Small intestine (tissue), 16 donors: Measurements from ENCODE around the gene NDUFA6. TPM values are rescaled to one million over a fixed set of nuclear protein-coding genes. Genes with fewer than 3 reads are reported as not detected.
A peak's percentile ranks its signal among the peaks of the same experiment; 100 is the strongest.
"Not testable (repeated sequence)": the region's sequence is repeated elsewhere in the genome, so short reads cannot be mapped to it uniquely, and the experiment has no call there.

Experiments
- DNase-seq, 2 donors: peaks; one replicate each; pipeline versions ENCODE4 v3.0.0 to v3.0.0-alpha.2; 2013
- FAIRE-seq: peaks from 2 replicates; lab custom pipeline; 2012; peaks lifted over from hg19 to GRCh38; lab: Jason Lieb, UNC
- H3K27ac ChIP-seq, 3 donors: one replicate each; pipeline ENCODE4 v1.5.1; 2013; ENCODE audit warnings: low read length in 2 of 3, mild to moderate bottlenecking in 2 of 3, control low read depth in 1 of 3, inconsistent platforms in 1 of 3, low read depth in 1 of 3, moderate library complexity in 1 of 3
- H3K27me3 ChIP-seq, 3 donors: one replicate each; pipeline ENCODE4 v1.6.1; 2013; ENCODE audit warnings: low read length in 3 of 3, inconsistent platforms in 1 of 3; ENCODE audit not compliant: control insufficient read depth in 3 of 3, insufficient read depth in 3 of 3
- H3K36me3 ChIP-seq, 3 donors: one replicate each; pipeline ENCODE4 v1.6.1; 2013; ENCODE audit warnings: low read length in 3 of 3, inconsistent platforms in 1 of 3, low read depth in 1 of 3, mild to moderate bottlenecking in 1 of 3, moderate library complexity in 1 of 3; ENCODE audit not compliant: control insufficient read depth in 3 of 3, insufficient read depth in 2 of 3
- H3K4me1 ChIP-seq, 3 donors: one replicate each; pipeline ENCODE4 v1.6.1; 2013; ENCODE audit warnings: low read length in 2 of 3, inconsistent platforms in 1 of 3, low read depth in 1 of 3, mild to moderate bottlenecking in 1 of 3, moderate library complexity in 1 of 3; ENCODE audit not compliant: control insufficient read depth in 3 of 3, insufficient read depth in 2 of 3
- H3K4me3 ChIP-seq, 3 donors: one replicate each; pipeline ENCODE4 v1.5.1; 2013; ENCODE audit warnings: low read length in 3 of 3, control low read depth in 1 of 3, inconsistent platforms in 1 of 3, low read depth in 1 of 3, mild to moderate bottlenecking in 1 of 3, moderate library complexity in 1 of 3
- H3K9me3 ChIP-seq, 2 donors: one replicate each; pipeline ENCODE4 v1.6.1; 2013; ENCODE audit warnings: low read depth in 1 of 2, low read length in 1 of 2; ENCODE audit not compliant: control insufficient read depth in 2 of 2, insufficient read depth in 1 of 2
- WGBS, 3 donors: extraction: QIAGEN DNeasy Blood & Tissue Kit; methylation state at CpG; one replicate each; pipeline ENCODE4 v1.1.7; 2013; 5-methylcytosine and 5-hydroxymethylcytosine counted together
- long read RNA-seq, 10 donors: transcript quantifications; one replicate each; lab custom pipeline, GENCODE V29; 2026
- polyA plus RNA-seq, 4 donors: library from polyadenylated mRNA; stranded (reverse) in 3 of 4; unstranded in 1 of 4; fragments of 200-250 nt in 3 of 4; fragments of 120-200 nt in 1 of 4; gene quantifications; one replicate each; pipeline versions ENCODE4 v1.2.1 to v1.2.3, GENCODE V29; 2013
- donor health status: healthy with polysubstance abuse.
- donor health status: control.
- donor health status: control.
- donor health status: Bipolar disorder and iron deficiency.
- donor health status: healthy.

Gene NDUFA6
- polyA plus RNA-seq, result 100 to 1,000 TPM in 3 of 4 donors, 10 to 100 TPM in 1; 62.9 to 258 (median 151) TPM
- long read RNA-seq, donor 1, transcript NDUFA6-201 (2 exons, 475 nt), result minor isoform, 6 of 248 reads
- long read RNA-seq, donor 1, transcript NDUFA6-202 (3 exons, 1,256 nt), result major isoform, 242 of 248 reads
- long read RNA-seq, donor 1, partial matches to known transcripts, result 0 of 248 reads
- long read RNA-seq, donor 1, other reads (novel, unspliced or antisense), result 0 of 248 reads
- long read RNA-seq, donor 2, transcript NDUFA6-202 (3 exons, 1,256 nt), result major isoform, 58 of 62 reads
- long read RNA-seq, donor 2, partial matches to known transcripts, result 0 of 62 reads
- long read RNA-seq, donor 2, other reads (novel, unspliced or antisense), result 0 of 62 reads
- long read RNA-seq, donor 3, transcript NDUFA6-202 (3 exons, 1,256 nt), result major isoform, 83 of 90 reads
- long read RNA-seq, donor 3, transcript NDUFA6-201 (2 exons, 475 nt), result minor isoform, 7 of 90 reads
- long read RNA-seq, donor 3, partial matches to known transcripts, result 0 of 90 reads
- long read RNA-seq, donor 3, other reads (novel, unspliced or antisense), result 0 of 90 reads
- long read RNA-seq, donor 4, partial matches to known transcripts, result 0 of 3 reads
- long read RNA-seq, donor 4, other reads (novel, unspliced or antisense), result 0 of 3 reads
- long read RNA-seq, donor 5, transcript NDUFA6-202 (3 exons, 1,256 nt), result major isoform, 43 of 46 reads
- long read RNA-seq, donor 5, partial matches to known transcripts, result 0 of 46 reads
- long read RNA-seq, donor 5, other reads (novel, unspliced or antisense), result 0 of 46 reads
- long read RNA-seq, donor 6, transcript NDUFA6-202 (3 exons, 1,256 nt), result major isoform, 69 of 74 reads
- long read RNA-seq, donor 6, transcript NDUFA6-201 (2 exons, 475 nt), result minor isoform, 5 of 74 reads
- long read RNA-seq, donor 6, partial matches to known transcripts, result 0 of 74 reads
- long read RNA-seq, donor 6, other reads (novel, unspliced or antisense), result 0 of 74 reads
- long read RNA-seq, donor 7, transcript NDUFA6-202 (3 exons, 1,256 nt), result major isoform, 536 of 573 reads
- long read RNA-seq, donor 7, transcript NDUFA6-201 (2 exons, 475 nt), result minor isoform, 24 of 573 reads
- long read RNA-seq, donor 7, partial matches to known transcripts, result 5 of 573 reads
- long read RNA-seq, donor 7, other reads (novel, unspliced or antisense), result 8 of 573 reads
- long read RNA-seq, donor 8, transcript NDUFA6-202 (3 exons, 1,256 nt), result major isoform, 19 of 21 reads
- long read RNA-seq, donor 8, partial matches to known transcripts, result 0 of 21 reads
- long read RNA-seq, donor 8, other reads (novel, unspliced or antisense), result 0 of 21 reads
- long read RNA-seq, donor 9, transcript NDUFA6-202 (3 exons, 1,256 nt), result major isoform, 25 of 26 reads
- long read RNA-seq, donor 9, partial matches to known transcripts, result 0 of 26 reads
- long read RNA-seq, donor 9, other reads (novel, unspliced or antisense), result 0 of 26 reads
- long read RNA-seq, donor 10, transcript NDUFA6-202 (3 exons, 1,256 nt), result major isoform, 157 of 167 reads
- long read RNA-seq, donor 10, transcript NDUFA6-201 (2 exons, 475 nt), result minor isoform, 10 of 167 reads
- long read RNA-seq, donor 10, partial matches to known transcripts, result 0 of 167 reads
- long read RNA-seq, donor 10, other reads (novel, unspliced or antisense), result 0 of 167 reads

DNA sequence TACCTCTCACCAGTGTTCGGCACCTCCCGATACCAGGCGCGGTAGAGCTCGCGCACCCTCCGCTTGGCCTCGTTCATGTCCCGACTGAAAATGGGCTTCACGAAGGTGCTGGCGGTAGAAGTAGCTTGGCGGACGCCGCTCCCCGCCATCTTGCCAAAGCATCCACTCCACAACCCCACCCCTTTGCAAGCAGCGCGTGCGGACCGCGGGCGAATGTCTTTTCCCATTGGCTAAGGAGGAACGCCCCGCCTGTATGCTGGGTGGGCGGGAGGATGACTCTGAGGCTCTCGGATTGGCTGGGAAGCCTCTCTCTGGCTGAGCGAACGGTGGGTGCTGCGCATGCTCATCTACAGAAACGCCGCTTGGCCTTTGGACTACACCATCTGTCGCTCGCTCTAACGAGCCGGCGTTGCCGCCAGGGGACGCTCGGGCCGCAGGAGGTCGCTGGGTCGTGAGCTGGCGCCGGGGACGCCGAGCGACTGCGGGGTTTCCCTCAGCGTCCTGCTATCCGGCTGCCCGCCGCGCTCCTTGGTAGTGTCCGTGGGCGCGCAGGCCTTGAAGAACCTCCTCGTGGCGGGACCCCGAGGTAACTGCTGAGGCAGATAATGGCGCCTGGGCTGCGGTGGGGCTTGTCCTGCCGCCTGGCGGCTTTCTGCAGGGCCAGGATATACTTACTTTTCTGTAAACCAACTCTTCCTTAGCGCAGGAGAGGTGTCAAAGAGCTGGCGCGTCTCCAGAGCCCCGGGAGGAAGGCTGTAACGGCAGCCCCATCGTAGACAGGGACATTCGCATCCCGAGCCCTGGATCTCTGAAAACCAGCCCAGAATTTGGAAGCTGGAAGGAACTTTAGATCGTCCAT is at the start of gene NDUFA6:
TSS of gene NDUFA6 (minus strand) at position 177 of the 859 bp plus-strand sequence. CDS start at position 149, 28 bp downstream.
- DNase-seq, result peak; percentile 99

DNA sequence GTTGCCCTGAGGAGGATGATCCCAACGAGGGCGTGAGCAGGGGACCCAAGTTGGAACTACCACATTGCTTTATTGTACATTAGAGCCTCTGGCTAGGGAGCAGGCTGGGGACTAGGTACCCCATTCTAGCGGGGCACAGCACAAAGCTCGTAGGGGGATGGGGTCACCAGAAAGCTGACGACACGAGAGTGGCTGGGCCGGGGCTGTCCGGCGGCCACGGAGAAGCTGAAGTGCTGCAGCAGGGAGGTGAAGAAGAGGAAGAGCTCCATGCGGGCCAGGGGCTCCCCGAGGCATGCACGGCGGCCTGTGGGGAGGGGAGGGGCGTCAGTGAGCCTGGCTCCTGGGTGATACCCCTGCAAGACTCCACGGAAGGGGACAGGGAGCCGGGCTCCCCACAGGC is 49.6 kb upstream of the NDUFA6 start:
- not testable (repeated sequence) for DNase-seq, H3K4me1 ChIP-seq, H3K4me3 ChIP-seq, H3K27me3 ChIP-seq, H3K27ac ChIP-seq, H3K9me3 ChIP-seq, FAIRE-seq
- 96 to 98% (median 96%) methylated on average over 10 to 14 of the region's 17 CpGs for WGBS, 3 donors
- H3K36me3 ChIP-seq, result peaks cover 0 to 26% (median 0%) of the 10 kb centered on the region in 3 donors

More for the DNA sequence above, at the start of gene NDUFA6:
- FAIRE-seq, result no peak
- Histone ChIP-seq H3K4me3 (peak within 1 kb of the TSS; percentile 75 to 90 (median 82)), H3K27me3 (no peaks in the 10 kb centered on the region), H3K4me1 (peaks cover 2 to 11% (median 6%) of the 10 kb centered on the region in 3 donors), H3K9me3 (peaks cover 0 to 3% of the 10 kb centered on the region in 2 donors), H3K27ac (peak within 1 kb of the TSS; percentile 93 to 99 (median 98)), H3K36me3 (peaks cover 0 to 7% (median 2%) of the 10 kb centered on the region in 3 donors)
- WGBS, 3 donors, result 0% methylated on average over 64 to 71 of the region's 71 CpGs

DNA sequence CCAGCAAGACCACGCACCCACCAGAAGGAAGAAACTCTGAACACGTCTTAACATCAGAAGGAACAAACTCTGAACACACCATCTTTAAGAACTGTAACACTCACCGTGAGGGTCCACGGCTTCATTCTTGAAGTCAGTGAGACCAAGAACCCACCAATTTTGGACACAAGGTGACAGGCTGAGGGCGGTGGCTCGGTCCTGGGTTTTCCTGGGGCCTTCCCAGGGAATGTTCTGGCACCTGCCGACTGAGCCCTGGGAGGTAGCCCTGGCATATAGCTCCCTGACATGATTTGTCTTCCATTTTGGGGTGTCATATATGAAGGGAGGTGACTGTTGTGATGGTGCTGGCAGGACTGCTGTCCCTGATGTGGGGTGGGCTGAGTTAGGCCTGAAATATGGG is 48.9 kb upstream of the NDUFA6 start:
- not testable (repeated sequence) for DNase-seq, H3K27me3 ChIP-seq, H3K27ac ChIP-seq, H3K4me3 ChIP-seq, H3K9me3 ChIP-seq, FAIRE-seq, H3K4me1 ChIP-seq
- 91 to 98% (median 96%) methylated on average over 7 of the region's 7 CpGs for WGBS, 3 donors
- peaks cover 0 to 29% (median 0%) of the 10 kb centered on the region in 3 donors for H3K36me3 ChIP-seq

DNA sequence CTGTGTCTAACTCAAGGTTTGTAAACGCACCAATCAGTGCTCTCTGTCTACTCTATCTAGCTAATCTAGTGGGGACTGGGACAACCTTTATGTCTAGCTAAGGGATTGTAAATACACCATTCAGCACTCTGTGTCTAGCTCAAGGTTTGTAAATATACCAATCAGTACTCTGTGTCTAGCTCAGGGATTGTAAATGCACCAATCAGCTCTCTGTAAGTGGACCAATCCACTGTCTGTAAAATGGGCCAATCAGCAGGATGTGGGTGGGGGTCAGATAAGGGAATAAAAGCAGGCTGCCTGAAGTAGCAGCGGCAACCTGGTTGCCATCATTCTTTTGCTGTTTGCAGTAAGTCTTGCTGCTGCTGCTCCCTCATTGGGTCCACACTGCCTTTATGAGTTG is 48.4 kb upstream of the NDUFA6 start:
- WGBS, 3 donors, result 97 to 99% (median 98%) methylated on average over 2 of the region's 2 CpGs
- no peak for DNase-seq
- Histone ChIP-seq H3K27ac (no peak overlapping the region), H3K36me3 (peaks cover 0 to 28% (median 0%) of the 10 kb centered on the region in 3 donors), H3K4me3 (no peak overlapping the region), H3K4me1 (no peaks in the 10 kb centered on the region), H3K27me3 (no peaks in the 10 kb centered on the region), H3K9me3 (peaks cover 0 to 2% of the 10 kb centered on the region in 2 donors)
- FAIRE-seq, result no peak

DNA sequence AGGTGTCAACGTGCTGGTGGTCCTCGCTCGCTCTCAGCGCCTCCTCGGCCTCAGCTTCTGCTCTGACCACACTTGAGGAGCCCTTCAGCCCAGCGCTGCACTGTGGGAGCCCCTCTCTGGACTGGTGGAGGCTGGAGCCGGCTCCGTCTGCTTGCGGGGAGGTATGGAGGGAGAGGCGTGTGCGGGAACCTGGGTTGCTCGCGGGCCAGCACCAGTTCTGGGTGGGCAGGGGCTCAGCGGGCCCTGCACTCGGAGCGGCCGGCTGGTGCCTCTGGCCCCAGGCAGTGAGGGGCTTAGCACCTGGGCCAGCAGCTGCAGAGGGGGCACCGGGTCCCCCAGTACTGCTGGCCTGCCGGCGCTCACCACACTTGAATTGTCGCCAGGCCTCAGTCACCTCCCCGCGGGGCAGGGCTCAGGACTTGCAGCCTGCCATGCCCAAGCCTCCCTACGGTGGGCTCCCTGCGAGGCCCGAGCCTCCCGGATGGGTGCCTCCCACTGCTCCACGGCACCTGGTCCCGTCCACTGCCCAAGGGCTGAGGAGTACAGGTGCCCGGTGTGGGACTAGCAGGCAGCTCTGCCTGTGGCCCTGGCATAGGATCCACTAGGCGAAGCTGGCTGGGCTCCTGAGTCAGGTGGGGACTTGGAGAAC is 47.7 kb upstream of the NDUFA6 start:
- H3K4me3 ChIP-seq, result no peak overlapping the region
- H3K4me1 ChIP-seq, result no peaks in the 10 kb centered on the region
- peaks cover 0 to 2% of the 10 kb centered on the region in 2 donors for H3K9me3 ChIP-seq
- no peak for FAIRE-seq
- WGBS, 3 donors, result 87 to 95% (median 90%) methylated on average over 24 to 31 of the region's 31 CpGs
- H3K27ac ChIP-seq, result no peak overlapping the region
- H3K36me3 ChIP-seq, result peaks cover 0 to 30% (median 0%) of the 10 kb centered on the region in 3 donors
- no peak for DNase-seq
- no peaks in the 10 kb centered on the region for H3K27me3 ChIP-seq

DNA sequence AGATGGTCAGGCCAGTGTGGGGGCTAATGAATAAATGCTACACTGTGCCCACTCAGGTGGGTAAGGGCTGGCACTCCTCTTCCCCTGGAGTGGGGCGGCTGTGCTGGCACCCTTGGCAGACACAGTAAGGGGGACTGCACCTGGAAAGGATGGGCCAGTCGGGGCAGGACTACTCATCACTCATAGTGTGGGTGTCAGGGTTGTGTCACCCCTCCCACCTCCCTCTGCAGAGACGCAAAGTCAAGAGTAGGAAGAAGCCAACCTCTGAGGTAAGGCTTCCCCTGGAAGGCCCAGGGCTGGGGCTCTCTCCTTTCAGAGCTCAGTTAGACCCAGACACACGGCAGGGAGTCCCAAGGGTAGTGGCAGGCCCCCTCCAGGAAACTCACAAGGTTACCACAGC is 45.1 kb upstream of the NDUFA6 start:
- WGBS, 3 donors, result no CpG with 5 or more reads among the region's 4 CpGs
- not testable (repeated sequence) for FAIRE-seq, H3K27ac ChIP-seq, H3K27me3 ChIP-seq, H3K9me3 ChIP-seq, H3K4me3 ChIP-seq, DNase-seq, H3K4me1 ChIP-seq
- H3K36me3 ChIP-seq, result peaks cover 0 to 27% (median 0%) of the 10 kb centered on the region in 3 donors
